Activated naive CD4-positive, alpha-beta T cell (primary cell): Measurements from ENCODE around the gene OSBPL2.
A peak's percentile ranks its signal among the peaks of the same experiment; 100 is the strongest.

Source experiments
- DNase-seq, 4 experiments: peaks; one replicate each; lab custom pipeline; 2025; lab: John Stamatoyannopoulos, UW

The OSBPL2 gene

DNA sequence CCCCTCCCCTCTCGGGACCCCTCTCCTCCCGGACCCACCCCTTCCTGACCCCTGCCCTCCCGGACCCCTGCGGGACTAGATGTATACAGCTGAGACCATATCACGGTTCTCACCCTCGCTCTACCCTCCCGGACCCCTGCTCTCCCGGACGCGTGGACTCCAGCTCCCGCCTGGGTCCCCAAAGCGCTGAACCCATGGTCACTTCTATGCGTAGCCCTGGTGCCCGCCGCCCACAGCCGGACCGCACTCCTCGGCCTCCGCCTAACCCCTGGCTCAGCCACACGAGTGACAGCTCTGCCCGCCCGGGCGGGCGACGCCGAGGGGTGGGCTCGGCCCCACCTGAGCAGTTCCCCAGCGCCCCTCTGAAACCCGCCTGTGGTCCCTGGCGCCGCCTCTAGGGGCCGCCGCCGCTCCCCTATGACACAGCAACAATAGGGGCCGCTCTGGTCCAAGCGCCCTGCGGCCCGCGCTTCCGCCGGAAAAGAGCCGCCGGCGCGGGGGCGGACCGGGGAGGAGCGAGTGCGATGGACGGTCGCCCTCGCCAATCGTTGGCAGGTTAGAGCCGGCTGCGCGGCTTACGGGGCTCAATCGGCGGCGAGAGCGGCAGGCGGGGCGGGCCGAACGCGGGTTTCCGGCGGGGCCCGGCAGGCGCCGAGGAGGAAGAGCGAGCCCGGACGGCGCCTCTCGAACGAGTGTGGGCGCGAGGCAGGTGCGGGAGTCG, 64.2 kb downstream of the OSBPL2 start, which contains the start of gene ADRM1:
Gene ADRM1 (plus strand): TSS at position 657 of the 721 bp plus-strand sequence. CDS start 572 bp downstream, outside the sequence.
- peak; percentile 87 to 95 (median 91) for DNase-seq

DNA sequence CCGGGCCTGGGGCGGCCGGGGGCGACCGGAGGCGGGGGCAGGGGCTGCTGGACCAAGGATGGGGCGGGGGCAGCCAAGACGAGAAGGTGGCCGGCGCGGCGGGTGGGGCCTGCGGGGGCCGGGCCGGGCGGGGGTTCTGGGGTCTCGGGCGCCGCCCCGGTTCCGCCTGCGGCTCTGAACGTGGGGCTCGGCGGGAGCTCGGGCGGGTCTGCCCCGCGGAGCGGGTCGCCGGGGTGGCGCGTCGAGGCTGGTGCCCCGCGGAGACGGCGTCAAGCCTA, 64.7 kb downstream of the OSBPL2 start:
- no peak for DNase-seq

DNA sequence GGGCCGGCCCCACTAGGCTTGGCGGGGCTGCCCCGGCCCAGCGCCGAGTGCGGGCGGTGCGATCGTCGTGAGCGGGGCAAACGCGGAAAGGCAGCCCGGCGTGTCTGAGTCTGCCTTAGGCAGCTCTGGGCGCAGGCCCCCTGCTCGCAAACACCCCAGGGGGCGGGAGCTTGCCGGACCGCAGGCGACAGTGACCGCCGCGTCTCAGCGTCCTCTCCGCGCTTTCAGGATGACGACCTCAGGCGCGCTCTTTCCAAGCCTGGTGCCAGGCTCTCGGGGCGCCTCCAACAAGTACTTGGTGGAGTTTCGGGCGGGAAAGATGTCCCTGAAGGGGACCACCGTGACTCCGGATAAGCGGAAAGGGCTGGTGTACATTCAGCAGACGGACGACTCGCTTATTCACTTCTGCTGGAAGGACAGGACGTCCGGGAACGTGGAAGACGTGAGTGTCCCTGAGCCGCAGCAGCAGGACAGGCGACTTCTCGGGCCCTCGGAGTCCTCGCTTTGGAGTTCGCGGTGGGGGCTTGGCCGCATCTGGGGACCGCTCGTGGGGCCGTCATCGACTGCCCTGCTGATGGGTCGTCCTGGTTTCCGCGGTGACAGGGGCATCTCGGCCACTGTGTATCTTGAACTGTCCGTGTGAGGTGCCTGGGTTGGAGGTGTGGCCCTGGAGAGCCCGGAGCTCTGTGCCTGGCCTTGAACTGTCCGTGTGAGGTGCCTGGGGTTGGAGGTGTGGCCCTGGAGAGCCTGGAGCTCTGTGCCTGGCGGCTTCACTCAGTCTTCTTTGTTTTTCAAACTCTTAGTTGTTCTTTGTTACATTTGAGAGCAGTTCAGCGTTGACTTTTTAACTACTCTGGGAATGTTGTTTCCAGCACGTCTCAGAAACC, 65.3 kb downstream of the OSBPL2 start:
- no peak for DNase-seq

DNA sequence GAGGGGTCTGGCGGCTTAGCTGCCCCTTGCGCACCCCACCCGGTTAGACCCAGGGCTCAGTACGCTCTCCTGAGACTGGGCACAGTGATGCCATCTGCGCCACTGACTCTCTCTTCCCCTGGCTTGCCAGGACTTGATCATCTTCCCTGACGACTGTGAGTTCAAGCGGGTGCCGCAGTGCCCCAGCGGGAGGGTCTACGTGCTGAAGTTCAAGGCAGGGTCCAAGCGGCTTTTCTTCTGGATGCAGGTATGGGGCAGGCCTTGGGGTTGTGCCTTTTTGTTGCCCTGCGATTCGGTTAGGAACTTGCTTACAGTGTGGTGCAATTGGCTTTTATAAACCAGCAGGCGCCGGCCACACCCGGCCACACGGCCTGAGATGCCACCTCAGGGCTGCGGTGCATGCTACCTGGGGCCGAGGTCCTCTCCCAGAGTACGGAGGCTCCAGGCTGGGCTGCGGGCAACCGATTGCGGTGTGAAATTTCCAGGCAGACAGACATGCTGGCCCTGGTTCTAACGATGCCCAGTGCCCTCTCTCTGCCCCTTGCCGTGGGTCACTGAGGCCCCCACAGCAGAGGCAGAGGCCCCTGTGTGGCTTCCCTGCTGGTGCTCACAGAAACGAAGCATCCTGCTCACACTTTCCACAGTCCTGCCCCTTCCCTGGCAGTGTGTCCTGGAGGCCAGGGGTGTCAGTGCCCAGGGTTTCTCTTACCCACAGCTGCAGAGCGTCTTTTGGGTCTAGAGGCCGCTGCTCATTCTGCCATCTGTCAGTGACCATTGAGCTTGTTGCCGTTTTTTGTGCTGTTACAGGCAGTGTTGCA, 66.2 kb downstream of the OSBPL2 start:
- no peak for DNase-seq

DNA sequence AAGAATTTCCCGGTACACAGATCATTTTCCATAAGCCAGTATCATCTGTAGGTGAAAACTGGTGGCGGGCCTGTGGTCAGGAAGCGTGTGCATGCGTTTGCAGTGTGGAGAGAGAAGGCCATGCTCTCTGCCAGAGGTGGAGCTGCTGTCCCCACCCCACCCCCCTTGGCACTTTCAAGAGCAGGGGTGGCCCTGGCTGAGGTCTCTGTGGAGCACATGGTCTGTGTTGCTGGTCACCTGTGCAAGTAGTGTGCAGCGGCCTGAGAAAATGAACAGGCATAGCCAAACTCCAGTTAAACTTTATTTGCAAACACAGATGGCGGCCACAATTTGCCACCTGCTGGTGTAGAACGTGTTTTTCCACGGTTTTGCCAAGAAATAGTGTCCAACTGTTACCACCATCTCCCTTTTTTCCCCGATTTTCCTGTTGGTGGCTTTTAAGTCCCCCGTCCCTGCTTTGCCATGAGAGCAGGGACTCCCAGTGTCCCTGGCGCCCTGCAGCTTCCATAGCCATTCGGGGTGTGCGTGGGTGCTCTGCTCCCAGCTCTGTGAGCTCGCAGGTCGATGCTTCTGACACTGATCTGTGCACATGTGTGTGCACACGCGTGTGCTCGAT, 66.9 kb downstream of the OSBPL2 start:
- no peak for DNase-seq

DNA sequence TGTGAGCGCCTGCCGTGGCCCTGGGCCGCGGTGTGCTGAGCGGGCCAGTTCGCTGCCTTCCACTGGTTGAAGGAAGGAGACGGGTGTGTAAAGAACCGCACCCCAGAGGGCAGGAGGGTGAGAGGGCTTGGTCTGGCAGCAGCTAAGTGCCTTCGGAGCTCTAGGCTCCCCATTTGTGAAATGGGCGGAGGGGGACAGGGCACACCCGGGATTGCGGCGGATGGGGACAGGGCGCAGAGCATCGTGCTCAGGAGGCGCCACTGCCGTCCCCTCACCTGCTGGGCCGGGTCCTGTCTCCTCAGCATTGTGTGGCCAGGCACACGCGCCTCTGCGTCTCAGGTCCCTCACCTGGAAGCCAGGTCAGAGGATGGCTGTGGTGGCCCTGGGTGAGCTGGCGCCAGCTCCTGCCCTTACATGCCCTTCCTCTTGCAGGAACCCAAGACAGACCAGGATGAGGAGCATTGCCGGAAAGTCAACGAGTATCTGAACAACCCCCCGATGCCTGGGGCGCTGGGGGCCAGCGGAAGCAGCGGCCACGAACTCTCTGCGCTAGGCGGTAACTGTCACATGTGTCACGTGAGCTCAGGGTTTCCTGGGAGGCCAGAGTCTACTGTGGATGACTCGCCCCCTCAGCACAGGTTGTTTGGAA, 67.6 kb downstream of the OSBPL2 start:
- no peak for DNase-seq

DNA sequence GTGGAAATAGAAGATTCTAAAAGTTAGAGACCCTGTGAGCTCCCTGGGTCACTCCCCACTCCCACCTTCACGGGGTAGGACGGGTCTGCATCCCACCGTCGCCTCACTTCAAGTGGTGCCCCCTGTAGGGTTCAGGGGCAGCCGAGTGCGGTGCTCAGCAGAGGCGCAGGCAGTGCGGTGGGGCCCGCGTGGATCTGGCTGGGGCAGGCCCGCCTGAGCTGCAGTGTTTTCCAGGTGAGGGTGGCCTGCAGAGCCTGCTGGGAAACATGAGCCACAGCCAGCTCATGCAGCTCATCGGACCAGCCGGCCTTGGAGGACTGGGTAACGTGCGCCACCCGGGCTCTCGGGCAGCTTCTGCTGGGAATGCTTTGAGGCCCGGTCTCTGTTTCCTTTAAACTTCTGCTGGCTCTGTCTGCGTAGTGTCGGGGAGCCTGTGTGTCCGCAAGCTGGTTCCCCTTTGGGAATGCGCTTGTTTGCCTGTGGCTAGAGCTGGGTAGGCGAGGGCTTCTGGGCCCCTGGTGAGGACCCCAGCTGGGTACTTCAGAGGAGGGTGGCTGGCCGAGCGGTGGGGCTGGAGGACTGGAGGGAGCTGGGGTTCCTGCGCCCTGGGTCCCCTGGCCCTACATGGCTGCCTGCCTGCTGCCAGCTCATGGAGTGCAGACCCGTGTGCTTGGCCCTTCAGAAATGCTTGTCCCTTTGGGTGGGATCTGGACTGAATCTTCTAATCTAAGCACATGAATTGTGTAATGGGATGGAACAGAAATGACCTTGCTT, 68.3 kb downstream of the OSBPL2 start:
- DNase-seq, result no peak

DNA sequence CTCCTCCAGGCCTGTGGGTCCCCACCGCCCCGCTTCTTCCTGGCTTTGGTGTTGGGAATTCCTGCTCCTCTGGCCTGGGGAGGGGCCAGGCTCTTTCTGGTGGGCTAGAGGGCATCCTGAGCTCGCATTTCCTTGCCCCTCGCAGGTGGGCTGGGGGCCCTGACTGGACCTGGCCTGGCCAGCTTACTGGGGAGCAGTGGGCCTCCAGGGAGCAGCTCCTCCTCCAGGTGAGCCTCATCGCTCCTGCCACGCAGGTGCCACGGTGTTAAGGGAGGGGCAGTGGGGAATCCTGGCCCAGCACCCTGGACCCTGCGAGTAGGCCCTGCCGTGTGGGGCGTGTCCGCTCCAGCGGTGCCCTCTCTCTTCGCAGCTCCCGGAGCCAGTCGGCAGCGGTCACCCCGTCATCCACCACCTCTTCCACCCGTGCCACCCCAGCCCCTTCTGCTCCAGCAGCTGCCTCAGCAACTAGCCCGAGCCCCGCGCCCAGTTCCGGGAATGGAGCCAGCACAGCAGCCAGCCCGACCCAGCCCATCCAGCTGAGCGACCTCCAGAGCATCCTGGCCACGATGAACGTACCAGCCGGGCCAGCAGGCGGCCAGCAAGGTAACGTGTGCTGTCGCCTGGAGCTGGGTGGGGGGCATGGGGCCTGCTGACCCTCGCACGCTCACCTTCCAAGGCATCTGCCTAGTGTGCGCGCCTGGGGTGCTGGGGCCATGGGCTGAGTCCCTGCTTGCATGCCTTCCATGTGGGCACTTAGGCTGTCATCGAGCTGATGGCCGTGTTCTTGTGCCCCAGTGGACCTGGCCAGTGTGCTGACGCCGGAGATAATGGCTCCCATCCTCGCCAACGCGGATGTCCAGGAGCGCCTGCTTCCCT, 69.1 kb downstream of the OSBPL2 start:
- no peak for DNase-seq

DNA sequence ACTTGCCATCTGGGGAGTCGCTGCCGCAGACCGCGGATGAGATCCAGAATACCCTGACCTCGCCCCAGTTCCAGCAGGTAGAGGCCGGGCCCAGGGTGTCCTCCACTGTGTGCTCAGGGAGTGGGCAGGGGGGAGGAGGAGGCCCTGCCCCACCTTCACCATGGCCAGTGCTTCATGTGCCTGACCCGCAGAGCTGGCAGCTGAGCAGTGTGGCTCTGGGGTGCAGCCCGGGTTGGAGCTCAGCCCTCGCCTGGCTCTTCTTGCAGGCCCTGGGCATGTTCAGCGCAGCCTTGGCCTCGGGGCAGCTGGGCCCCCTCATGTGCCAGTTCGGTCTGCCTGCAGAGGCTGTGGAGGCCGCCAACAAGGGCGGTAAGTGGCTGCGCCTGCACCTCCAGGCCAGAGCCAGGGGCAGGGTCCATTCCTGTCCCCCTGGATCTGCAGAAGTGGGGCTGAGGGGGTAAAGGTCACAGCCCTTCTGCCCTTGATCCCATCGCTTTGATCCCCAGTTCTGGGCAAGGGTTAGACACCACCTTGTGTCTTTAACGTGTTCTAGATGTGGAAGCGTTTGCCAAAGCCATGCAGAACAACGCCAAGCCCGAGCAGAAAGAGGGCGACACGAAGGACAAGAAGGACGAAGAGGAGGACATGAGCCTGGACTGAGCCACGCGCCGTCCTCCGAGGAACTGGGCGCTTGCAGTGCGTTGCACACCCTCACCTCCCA, 69.9 kb downstream of the OSBPL2 start:
- DNase-seq, result no peak

DNA sequence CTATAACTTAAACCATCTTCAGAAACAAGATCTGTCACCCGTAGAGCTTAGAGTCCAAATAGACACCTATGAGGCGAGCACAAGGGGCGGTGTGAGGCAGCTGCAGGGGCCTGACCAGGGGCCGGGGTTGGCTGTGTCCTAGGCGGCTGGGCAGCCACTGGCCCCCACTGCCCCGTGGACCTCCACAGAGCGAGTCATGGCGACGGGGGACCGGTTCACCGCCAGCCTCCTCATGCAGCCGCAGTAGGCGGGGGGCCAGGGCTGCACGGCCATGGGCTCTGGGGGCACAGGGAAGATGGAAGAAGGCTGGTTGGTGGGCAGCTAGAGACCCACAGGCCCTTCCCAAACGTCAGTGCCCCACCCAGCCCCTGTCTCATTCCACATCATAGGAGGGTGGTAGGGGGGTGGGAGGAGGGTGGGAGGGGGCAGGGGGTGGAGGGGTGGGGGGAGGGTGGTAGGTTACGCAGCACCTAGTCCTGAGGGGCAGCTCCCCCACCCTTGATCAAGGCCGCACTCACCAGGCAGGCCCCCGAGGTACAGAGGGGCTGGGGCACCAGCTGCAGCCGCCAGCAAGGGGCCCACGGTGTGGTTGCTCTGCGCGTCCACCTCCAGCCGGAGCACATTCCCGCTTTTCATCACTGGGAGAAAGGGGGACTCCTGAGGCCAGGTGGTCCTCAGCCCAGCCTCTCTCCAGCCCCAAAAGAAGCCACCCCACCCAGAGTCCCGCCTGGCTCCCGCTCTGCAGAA, 71.0 kb downstream of the OSBPL2 start:
- no peak for DNase-seq

DNA sequence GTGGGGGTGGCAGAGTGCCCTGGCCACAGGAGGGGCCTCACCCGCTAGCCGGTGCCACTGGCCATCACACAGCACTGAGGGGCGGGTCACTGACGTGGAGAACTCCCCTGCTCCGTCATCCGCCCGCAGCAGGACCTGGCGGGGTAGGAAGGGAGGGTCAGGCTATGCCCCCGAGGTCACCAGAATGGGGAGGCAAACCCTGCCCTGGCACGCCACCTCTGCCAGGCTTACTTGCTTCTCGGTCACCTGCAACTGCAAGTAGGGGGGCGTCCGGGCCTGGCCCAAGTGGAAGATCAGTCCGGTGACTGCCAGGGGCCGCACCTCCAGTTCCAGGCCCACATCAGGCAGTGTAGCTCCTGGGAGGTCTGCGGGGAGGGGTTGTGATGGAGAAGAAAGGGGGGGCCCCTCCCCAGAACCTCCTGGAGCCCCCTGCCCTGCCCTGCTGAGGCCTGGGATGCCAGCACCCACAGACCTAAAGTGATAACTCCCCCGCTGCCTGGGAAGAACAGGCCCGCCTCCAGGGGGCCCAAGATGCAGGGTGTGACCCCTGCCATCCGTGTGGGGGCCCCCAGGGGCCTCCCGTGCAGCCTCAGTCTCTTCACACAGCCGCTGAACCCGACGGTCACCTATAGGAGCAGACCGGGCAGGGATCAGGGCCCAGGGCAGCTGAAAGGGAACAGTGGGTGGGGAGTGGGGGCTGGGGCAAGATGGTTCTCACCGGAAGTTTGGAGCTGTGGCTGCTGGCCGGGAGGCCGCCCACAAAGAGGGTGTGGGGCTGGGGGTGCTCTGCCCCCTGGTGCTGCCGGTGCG, 71.8 kb downstream of the OSBPL2 start:
- DNase-seq, result no peak

DNA sequence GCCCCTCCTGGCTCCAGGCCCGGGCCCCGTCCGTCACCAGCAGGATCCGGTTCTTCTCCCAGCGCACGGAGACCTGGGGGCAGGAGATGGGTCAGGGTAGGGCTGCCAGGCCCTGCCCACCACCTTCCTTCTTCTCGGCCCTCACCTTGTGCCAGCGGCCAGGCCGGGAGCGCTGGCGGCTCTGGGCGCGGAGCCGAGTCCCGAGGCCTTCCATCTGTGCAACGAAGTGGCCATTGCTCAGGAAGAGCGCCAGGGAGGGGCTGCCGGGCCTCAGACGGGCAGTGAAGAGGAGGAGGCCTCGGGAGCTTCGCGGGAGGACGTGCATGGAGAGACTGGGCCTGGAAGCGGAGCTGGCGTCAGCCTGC, 72.4 kb downstream of the OSBPL2 start:
- no peak for DNase-seq

DNA sequence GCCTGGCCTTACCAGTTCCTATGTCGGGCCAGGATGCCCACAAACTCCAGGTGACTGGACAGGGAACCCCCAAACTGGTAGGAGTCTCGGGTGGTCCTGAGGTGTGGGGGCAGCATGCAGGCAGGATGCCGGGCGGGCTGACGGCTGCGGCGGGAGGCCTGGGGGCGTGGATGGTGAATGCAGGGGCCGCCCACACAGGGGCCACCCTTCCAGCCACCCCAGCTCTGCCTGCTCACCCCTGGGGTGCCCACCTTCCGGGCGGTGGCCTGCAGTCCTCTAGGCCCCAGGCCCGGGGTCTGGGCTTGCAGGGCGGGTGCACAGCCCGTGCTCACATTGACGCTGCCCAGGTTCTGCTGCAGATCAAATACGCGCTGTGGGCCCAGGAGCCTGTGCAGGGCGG, 72.8 kb downstream of the OSBPL2 start:
- DNase-seq, result no peak

DNA sequence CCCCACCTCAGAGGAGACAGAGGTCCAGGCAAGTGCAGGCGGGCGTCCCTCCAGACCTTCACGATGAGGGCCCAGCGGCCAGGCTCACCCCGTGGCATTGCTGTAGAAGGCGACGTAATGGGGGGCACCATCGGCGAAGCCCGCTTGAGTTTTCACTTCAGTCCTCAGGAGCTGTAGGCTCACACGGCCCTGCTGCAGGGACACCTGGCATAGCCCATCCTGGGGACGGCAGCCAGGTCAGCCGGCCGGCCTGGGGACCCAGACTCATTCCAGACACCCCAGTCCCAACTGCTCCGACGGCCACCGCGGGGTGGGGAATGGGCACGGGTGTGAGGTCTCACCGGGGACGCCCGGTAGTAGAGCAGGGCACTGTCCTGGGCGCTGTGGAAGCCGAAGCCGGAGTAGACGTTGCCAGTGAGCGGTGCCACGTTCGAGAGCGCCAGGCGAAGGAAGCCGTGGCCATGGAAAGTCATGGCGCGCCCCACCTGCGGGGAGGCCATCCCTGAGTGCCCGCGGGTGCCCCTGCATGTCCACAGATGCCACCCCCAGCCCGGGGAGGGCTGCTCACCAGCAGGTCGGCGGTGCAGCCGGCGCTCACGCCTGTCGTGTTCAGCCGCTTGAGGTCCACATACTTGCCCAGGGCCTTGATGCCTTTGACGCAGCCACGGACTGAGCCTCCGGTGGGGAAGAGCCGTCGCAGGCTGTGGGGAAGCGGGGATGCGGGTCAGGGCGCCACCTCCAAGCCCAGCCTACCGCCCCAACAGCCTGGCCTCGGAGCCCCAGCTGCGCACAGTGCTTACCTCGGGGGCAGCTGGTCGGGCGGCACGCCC, 73.7 kb downstream of the OSBPL2 start:
- DNase-seq, result no peak

DNA sequence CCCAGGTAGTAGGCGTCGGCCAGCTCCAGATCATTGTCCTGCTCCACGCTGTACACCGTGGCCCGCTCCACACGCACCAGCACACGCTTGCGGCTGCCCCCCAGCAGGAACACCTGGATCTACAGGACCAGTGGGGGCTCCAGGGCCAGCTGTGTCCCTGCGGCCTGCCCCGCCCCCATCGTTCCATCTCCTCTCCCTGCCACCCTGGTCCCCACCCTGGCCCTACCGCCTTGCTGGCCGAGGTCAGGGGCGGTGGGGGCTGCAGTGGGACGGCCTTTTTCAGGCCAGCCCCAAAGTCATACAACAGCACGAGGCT, 74.3 kb downstream of the OSBPL2 start:
- DNase-seq, result no peak

DNA sequence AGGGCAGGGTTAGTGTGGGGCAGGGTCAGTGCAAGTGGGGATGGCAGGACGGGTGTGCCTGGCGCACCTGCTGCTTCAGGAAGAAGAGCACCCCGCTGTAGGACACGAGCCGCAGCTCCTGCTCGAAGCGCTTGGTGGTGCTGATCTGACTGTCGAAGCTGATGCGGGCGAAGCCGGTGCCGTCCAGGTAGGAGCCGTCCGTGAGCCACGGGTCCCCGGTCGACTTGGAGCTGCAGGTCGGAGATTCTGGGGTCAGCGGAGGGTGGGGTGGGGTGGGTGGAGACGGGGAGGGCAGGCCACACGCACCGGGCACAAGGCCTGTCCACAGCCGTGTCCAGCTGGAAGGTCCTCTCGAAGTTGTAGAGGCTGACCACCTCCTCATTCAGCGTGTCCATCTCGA, 74.7 kb downstream of the OSBPL2 start:
- no peak for DNase-seq
